HuH-7.5 (cell line): Measurements from ENCODE around the gene ZNF396.

Experiments
- DNase-seq: peaks from one replicate; pipeline ENCODE4 v3.0.0; 2011; ENCODE audit warnings: low spot score

ZNF396 gene

GRCh38 chr18:35376742-35377695, at the start of gene ZNF396:
Gene ZNF396 (minus strand): TSS chr18:35377337. CDS start chr18:35374292, 3,045 bp downstream.
- peak; percentile 76 for DNase-seq

GRCh38 chr18:35426786-35427185, 49.6 kb upstream of the ZNF396 start:
- no peak for DNase-seq

- no peak for DNase-seq
These were observed 47.2 kb upstream of the ZNF396 start for GRCh38 chr18:35424356-35424755.

- no peak for DNase-seq
These were observed 45.1 kb upstream of the ZNF396 start for GRCh38 chr18:35422237-35422636.

- DNase-seq: no peak
These were observed 41.5 kb upstream of the ZNF396 start for GRCh38 chr18:35418610-35419009.

GRCh38 chr18:35417223-35417622, 40.1 kb upstream of the ZNF396 start:
- DNase-seq: no peak

GRCh38 chr18:35415511-35416073, 38.5 kb upstream of the ZNF396 start:
- no peak for DNase-seq

- no peak for DNase-seq
These were observed 36.0 kb upstream of the ZNF396 start for GRCh38 chr18:35413163-35413511.

- DNase-seq: no peak
These were observed 34.7 kb upstream of the ZNF396 start for GRCh38 chr18:35411625-35412351.

- no peak for DNase-seq
These were observed 33.4 kb upstream of the ZNF396 start for GRCh38 chr18:35410561-35410960.

GRCh38 chr18:35409911-35410310, 32.8 kb upstream of the ZNF396 start:
- DNase-seq: no peak

- DNase-seq: no peak
These were observed 31.7 kb upstream of the ZNF396 start for GRCh38 chr18:35408843-35409261.

GRCh38 chr18:35407871-35408481, 30.8 kb upstream of the ZNF396 start:
- no peak for DNase-seq

GRCh38 chr18:35406666-35407065, 29.5 kb upstream of the ZNF396 start:
- no peak for DNase-seq

GRCh38 chr18:35397976-35398375, 20.8 kb upstream of the ZNF396 start:
- no peak for DNase-seq

GRCh38 chr18:35393716-35394115, 16.6 kb upstream of the ZNF396 start:
- no peak for DNase-seq

GRCh38 chr18:35392375-35392774, 15.2 kb upstream of the ZNF396 start:
- DNase-seq: no peak

GRCh38 chr18:35390951-35391700, 14.0 kb upstream of the ZNF396 start:
- no peak for DNase-seq

GRCh38 chr18:35389095-35389618, 12.0 kb upstream of the ZNF396 start:
- DNase-seq: no peak

- no peak for DNase-seq
These were observed 10.0 kb upstream of the ZNF396 start for GRCh38 chr18:35387152-35387571.

GRCh38 chr18:35386600-35387100, 9.5 kb upstream of the ZNF396 start:
- peak; percentile 44 for DNase-seq
